Measurements from ENCODE around the gene KIF7.

The KIF7 gene

DNA sequence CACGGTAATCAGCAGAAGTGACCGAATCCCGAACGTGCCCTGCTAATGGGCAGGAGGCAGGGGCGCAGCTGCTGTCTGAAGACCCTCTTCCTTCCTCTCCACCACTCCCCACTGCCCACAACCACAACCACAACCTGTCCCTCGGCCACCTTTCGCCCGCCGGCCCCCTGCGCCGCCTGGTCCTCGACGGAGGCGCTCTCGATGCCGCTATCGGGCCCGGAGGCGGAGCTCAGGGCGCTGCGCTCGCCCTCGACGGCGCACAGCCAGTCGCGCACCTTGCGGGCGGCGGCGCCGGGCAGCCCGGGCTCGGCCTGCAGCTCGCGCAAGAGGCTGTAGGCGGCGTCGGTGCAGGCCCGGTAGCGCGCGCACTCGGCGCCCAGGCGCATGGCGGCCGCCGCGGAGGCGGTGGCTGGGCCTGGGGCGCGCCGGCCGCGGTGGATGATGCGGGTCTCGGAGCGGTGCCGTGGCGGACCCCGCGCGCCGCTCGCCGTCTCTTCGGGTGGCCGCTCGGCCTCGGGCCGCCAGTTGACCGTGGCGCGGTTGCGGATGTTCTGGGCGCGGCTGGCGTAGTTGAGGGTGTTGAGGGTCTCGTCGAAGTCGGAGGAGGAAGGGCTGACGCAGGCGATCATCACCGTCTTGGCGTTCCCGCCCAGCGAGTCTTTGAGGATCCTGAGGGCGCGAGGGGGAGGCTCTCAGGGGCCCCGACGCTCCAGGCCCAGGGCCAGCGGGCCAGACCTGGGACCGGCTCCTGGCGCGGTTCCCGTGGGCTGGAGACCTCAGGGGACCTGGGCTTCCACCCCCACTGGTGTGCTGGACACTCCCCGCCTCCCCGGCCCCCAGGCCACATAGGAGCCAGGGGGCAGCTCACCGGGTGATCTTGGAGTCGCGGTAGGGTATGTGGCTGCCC, 6.9 kb downstream of the KIF7 start:
- no peak for DNase-seq

DNA sequence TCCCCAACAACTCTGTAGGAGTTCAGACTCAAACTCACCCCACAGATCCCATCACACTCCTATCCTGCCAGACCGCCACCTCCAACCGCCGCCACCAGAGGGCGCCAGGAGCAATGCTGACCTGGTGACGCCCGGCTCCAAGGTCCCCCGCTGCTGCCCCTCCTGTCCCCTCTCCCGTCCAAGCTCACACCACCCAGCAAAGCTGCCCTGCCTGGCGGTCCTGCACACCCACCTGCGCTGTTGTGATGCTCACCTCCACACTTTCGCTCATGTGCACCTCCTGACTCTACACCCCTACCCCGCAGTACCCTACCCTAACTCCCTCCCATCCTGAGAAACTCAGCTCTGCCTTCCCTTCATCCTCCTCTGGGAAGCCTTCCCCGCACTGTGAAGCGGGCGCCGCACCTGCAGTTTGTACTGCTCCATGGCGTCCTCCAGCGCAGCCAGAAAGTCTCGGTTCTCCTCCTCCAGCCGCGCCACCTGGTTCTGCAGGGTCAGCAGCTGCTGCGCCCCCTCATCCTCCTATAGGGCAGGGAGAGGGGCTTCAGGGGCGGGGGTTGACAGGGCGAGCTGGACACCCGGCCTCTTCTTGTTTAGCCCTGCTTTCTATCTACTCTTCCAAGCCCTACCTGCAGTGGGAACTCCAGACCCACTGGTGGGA, 7.9 kb downstream of the KIF7 start:
- peak in 7 of 14 donors; percentile 2 to 71 (median 22) for DNase-seq

DNA sequence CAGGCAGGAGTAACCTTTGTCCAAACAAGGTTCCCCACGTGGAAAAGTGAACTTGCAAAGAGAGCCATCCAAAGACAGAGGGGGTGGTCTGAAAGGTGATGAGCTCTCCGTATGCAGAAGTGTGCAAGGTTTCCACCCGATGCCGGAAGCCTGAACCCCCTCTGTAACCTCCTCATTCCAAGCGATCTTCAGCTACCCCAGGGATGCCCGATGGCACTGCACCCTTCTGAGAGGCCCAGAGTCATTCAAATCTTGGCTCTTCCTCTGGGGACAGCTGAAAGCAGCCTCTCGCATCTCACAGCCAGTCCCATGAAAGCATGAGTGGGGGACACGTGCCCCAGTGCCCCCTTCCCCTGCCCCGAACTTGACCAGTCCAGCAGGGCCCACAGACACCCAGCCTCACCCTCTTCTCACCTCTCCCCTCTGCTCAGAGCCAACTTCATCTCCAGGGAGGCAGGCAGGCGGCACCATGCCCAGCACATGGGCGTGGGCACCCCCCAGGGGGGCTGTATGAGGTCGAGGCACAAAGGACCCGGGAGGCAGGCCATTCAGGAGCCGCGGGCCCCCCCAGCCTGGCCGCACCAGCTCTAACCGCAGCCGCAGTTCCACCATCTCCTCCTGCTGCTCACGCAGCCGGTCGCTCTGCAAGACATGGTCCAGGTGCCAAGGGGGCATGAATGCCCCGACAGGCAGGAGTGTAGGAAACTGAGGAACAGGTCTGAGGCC, 8.7 kb downstream of the KIF7 start:
- no peak for DNase-seq

DNA sequence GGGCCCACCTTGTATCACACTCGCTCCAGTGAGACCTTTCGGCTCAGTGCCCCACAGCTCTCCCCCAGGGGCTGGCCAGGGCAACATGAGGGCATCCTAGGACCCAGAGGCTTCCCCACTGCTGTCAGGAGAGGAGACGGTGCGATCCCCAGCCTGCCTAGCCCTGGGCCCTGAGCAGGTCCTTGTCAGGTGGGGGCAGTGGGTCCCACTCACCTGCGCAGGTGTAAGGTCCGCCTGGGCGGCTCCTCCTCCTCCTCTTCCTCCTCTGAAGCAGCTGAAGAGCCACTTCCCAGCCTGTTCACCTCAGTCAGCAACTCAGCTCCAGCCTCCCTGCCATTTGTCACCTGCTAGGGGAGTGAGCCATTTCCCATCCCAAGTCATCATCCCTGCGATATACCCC, 9.6 kb downstream of the KIF7 start:
- DNase-seq: no peak

DNA sequence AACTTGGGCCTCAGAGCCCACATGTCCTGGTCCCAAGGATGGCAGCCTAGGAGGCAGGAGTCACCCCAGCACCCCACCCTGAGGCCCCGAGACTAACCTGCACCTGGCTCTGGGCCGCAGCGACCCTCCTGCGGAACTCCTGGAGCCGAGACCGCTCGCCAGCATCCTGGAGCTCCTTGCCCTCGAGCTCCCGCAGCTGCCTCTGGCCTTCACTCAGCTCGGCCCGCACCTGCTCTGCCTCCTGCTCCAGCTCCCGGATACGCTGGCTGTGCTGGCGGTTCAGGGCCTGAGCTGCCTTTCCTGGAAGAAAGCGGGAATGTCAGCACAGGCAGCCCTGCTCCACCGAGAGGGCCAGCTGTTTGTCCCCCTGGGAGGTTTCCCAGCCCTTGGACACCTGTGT, 13.2 kb downstream of the KIF7 start:
- no peak for DNase-seq

DNA sequence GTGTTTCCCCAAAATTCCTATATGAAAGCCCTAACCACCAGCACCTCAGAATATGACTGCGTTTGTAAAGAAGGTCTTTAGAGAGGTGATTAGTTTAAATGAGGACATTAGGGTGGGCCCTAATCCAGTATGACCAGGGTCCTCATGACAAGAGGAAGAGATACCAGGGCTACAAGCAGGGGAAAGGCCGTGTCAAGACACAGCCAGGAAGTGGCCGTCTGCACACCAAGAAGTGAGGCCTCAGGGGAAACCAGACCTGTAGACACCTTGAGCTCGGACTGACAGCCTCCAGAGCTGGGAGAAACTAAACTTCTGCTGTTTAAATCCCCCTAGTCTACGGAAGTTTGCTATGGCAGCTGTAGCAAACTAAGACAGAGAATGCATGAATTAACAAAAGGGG, 14.2 kb downstream of the KIF7 start:
- DNase-seq: no peak

DNA sequence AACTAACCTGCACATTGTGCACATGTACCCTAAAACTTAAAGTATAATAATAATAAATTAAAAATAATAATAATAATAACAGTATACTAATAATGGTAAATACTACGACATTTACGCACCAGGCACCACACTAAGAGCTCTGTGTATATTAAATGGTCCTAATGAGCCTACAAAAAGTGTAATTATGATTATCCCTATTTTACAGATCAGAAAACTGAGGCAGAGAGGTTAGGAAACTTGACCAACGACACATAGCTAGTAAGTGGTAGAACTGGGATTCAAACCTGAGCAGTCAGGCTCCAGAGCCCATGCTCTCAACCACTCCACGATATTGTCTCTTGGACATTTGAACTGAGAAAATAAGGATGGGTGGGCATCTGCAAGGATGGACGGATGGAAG, 15.0 kb downstream of the KIF7 start:
- no peak for DNase-seq

DNA sequence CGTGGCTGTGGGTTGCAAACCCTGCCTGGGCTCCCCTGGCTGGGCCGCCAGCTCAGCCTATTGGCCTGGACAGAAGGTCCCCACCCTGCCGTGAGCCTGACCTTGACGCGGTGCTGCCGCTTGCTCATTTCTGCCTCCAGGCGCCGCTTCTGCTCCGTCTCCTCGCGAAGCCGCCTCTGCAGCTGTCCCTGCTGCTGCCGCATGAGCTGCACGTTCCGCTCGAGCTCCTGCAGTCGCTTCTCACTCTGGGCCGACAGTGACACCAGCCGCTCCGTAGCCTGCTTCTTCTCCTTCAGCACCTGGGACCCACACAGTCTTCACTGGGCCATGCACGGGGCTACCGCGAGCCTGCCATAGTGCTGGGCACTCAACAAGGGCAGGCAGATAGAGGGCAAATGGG, 21.7 kb downstream of the KIF7 start:
- DNase-seq: no peak

DNA sequence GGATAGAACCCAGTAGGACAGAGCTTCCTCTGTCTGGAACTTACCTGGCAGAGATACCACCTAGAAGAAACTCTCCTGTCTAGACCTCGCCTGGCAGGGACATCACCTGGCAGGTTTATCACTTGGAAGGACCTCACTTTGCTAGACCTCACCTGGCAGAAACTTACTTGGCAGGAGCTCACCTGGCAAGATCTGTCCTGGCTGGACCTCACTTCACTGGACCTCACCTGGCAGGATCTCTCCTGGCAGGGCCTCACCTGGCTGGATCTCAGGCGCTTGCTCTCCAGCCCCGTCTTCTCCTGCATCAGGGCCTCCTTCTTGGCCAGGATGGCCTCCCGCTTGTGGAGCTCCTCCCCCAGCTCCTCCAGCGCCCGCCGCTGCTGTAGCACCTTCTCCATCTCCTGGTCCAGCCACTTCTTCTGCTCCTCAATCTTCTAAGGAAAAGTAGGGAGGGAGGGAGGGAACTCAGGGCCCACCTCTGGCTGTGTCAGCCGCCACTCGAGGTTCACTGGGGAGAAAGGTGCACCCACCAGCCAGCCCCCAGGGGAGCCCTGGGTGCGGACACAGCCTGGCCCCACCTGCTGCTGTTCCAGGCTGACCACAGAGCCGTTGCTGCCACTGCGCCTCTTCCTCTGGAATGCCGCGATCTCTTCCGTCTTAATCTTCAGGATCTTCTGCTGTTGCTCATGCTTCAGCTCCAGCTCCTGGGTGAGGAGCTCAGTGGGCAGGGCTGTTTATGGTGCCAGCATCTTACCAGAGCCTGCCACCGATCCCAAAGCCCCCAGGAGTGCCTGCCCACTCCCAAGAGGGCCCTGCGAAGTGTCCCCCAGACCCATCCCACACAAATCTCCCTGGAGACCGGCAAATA, 22.5 kb downstream of the KIF7 start:
- no peak for DNase-seq

DNA sequence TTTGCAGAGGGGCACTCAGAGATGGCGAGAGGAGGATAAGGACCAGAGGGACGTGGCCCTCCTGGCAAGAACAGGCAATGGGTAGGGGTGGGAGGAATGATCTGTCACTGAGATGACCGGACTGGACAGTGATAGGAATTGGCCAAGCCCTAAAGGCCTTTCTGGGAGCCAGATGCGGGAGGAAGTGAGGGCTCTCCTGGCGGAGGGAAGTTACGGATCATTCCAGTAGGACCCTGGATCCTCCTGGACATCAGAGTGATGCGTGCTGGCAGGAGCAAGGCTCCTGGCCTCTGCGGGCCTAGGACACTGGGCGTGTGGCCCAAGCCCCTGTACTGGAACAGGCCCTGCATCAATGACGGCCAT, 23.4 kb downstream of the KIF7 start:
- no peak for DNase-seq

DNA sequence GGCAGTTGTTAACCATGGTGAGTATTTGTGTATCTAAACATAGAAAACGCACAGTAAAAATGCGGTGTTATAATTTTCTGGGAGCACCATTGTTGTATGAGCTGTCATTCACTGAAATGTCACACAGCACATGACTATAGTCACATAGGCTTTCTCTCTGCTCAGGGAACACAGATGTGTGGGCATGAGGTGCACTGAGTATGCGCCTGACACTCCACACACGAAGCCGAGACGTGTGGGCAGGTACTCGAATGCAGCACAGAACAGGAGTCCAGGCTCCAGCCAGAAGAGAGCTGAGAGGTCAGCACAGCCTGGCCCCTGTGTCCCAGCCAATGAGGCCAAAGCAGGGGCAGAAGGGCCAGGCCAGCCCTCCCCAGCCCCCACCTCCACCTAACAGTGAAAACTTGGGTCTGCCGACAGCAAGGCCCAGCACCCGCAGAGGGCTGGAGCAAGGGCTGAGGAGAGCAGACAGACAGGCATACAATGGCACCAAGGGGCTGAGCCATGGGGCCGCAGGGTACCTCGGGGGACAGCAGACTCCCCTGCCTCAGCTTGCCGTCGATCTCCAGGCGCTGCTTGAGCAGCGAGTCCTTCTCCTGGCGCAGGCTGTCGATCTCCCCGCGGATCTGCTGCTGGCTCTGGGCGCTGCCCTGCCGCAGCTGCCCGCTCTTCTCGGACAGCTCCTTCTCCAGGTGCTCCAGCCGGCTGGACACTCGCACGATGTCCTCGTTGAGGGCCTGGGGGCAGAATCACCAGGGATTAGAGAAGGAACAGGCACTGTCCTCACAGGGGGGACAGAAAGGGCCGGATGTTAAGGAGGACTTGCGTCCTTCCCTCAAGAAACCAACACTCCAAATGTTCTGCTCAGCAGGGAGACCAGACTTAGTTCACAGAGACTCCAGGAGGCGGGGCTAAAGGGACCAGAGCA, 24.0 kb downstream of the KIF7 start:
- DNase-seq: no peak

DNA sequence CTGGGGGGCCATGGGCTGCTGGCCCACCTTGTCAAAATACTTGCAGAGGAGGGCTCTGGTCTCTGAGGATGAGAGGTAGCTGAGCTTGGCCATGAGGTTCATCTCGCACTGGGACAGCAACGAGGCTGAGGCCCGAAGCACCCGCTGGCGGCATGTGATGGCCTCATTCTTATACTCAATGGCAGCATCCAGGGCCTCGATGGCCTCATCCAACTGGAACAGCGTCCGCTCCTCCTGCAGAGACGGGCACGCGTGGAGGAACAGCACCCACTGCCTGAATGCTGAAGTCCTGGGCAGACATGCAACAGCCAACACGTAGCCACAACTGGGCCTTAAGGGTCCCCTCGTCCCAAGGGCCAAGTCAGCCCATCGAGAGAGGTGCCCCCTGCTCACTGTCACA, 25.0 kb downstream of the KIF7 start:
- no peak for DNase-seq

DNA sequence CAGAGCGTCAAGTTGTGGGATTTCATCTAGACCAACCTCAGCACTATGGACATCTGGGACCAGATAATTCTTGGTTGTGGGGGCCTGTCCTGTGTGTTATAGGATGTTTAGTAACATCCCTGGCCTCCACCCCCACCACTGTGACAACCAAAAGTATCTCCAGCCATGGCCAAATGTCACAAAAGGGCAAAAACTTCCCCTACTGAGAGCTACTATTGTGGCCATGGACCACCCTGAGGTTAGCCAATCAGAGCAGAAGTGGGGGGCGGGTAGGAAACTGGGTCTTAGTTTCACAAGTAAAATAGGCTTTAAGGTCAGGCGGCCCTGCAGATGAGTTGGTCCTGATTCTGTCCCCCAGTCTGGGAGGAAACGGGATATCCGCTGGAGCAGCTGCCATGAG, 25.4 kb downstream of the KIF7 start:
- DNase-seq: no peak

DNA sequence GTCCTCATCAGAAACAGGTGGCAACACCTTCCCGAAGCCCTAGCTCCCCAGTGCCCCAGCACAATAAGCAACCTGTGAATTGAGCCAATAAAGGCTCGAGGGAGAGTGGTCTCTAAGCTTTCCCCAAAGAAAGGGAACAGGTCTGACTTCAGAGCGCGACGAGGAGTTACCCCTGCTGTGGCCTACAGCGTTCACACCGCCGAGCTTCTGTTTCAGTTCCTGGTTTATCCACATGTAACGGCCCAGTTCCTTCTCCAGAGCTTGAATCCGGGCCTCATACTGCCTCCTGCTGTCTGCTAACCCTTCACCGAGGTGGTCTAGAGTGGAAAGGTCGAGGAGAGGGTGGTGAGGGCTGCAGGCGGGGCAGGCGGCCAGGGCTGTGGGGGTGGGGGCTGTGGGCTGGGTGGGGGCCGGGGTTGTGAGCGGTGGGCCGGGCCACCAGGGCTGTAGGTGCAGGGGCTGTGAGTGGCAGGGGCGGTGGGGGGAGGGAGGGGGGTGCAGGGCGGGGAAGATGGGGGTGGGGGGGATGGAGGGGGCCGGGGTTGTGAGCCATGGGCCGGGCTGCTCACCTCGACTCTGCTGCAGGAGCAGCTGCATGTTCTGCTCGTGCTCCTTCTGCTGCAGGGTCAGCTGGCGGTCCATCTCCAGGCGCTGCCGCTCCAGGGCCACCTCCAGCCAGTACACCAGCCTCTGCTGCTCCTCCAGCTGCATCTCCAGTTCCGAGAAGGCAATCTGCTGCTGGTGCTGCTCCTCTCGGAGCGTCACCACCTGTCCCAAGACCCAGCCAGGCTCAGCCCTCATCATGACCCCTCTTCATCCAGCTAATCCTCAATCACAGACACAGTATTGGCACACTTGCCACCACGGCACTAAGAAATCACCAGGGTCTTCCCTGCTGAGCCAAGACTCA, 26.2 kb downstream of the KIF7 start:
- no peak for DNase-seq

DNA sequence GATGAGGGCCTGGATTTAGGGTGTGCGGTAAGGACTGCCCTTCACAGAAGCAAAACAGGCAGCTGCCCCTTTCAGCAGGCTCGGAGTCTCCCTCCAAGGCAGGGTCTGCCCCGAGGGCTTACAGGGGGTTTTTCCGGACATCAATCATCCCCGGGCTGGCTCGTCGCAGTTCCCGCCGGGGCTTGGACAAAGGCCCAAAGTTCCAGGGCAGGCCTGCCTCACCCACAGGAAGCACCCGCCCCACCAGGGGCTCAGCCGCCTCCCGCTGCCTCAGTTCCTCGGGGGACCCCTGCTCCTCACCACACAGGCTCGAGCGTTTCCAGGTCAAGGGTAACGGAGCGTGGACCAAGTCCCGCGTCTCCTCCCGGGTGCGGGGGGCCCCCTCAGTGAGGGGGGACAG, 27.0 kb downstream of the KIF7 start:
- no peak for DNase-seq

DNA sequence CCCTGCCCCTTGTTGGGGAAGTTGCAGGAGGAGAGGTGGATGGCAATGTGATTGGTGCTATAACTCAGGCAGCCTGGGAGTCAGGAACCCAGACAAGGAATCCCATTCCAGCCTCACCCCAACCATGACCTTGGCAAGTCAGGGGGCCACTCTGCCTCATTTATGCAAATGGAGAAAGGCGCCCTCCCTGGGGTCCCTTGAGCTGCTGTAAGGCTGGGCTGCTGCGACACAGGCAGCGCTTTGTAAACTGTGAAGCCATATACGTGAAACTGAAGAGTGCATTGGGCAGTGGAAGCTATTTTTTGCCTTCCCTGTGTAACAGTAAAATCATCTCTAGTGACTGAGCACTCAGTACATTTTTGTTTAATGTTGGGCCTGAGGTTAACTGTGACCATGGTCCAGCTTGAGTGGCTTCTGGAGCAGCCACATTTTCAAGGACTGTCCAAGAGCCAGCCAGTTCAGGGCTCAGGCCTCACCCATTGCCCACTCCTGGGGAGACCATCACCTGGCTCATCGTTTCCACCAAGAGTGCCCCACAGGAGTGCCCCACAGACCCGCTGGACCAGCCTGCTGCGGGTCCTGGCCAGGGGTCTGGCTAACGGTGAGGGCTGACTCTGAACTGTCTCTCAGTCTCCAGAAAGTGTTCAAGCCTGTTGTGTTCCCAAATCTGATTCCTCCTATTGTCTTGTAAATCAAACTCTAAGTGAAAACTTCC, 27.9 kb downstream of the KIF7 start:
- DNase-seq: no peak

DNA sequence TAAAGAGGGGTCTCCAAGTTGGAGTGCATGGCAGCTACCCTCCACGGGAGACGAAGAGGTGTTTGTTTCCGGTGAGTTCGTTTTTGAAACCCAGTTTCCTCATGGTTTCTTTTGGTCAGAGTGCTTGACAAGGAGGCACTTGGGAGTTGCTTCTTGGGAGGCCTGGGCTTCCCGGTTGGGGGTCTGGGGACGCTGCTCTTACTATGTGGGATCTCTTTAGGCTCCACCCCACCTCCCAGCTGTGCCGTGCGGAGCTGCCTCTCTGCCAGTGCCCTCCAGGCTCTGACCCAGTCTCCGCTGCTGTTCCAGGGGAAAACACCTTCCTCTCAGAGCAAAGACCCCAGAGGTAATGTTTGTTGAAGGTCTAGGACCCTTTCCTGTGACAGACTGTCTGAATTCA, 29.6 kb downstream of the KIF7 start:
- no peak for DNase-seq

DNA sequence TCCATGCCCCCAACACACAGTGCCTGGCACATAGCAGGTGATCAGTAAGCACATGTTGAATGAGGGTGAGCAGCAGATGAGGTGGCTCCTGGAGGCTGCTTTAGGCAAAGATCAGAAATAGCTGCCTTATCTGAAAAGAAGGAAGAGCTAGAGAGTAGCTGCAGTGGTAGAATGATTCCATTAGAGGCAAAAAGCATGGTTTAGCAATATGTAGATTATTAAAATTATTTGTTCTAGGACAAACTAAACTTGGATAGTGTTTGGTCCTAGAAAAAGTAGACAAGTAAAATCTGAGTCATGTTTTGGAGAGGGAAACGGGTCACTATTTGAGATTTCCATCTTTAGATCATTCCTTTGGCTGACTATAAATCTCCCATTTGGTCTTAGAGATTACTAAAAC, 32.1 kb downstream of the KIF7 start:
- DNase-seq: no peak

DNA sequence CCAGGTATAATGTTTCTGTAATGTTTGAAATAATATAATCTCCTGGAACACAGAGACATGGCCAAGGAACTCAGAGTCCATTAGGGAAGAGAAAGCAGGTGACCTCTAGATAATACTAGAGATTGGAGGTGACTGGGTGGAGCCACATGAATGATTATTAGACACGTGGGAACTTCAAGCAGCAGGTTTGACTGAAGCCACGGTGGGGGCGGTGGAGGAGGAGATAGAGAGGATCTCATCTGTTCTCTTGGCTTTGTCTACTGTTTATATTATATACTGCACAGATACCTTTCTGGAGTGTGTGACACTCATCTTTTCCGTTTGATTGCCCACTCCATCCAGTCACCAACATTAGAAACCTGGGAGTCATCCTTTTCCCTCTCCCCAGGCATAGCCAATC, 33.7 kb downstream of the KIF7 start:
- DNase-seq: no peak

DNA sequence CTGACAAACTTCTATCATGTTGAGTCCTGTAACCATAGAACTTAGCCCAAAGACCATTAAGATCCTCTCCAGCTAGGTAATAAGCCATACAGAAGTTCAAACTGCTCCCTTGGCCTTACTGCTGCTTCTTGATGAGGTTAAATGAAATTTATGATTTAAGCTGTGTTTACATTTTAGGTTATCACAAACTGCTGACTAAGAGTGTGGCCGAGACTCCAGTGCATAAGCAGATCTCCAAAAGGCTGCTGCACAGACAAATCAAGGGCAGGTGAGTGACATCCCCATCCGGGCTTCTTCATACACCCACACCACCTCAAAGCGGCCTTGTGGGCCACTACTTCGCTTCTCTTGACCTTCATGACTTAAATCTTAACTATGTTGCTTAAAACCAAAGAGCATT, 39.0 kb downstream of the KIF7 start:
- no peak for DNase-seq

Data from C1 segment of cervical spinal cord (tissue), 14 donors.